Lower lobe of right lung (tissue), 2 donors: ENCODE measurements around the gene BIN1. TPM values are rescaled to one million over a fixed set of nuclear protein-coding genes. Genes with fewer than 3 reads are reported as not detected.

ENCODE experiments used
- ATAC-seq, 2 donors: fragments of 200-7000 bp; cut with Tn5 transposase; one replicate each; pipeline ENCODE4 v1.9.1; 2020 to 2022; ENCODE audit warnings: mild to moderate bottlenecking in 2 of 2, moderate library complexity in 2 of 2
- DNase-seq: peaks from one replicate; pipeline ENCODE4 v3.0.0-alpha.2; 2020
- H3K27ac ChIP-seq: fragments of 200-600 bp; one replicate; pipeline ENCODE4 v1.8.0; 2022
- H3K27me3 ChIP-seq: fragments of 200-600 bp; one replicate; pipeline ENCODE4 v1.8.0; 2022; ENCODE audit warnings: low read depth
- H3K36me3 ChIP-seq: fragments of 200-600 bp; one replicate; pipeline ENCODE4 v1.8.0; 2022; ENCODE audit warnings: mild to moderate bottlenecking
- H3K4me1 ChIP-seq: fragments of 200-600 bp; one replicate; pipeline ENCODE4 v1.8.0; 2022
- H3K4me3 ChIP-seq: fragments of 200-600 bp; one replicate; pipeline ENCODE4 v1.8.0; 2022; ENCODE audit warnings: mild to moderate bottlenecking
- H3K9me3 ChIP-seq: fragments of 200-600 bp; one replicate; pipeline ENCODE4 v1.8.0; 2022
- CTCF ChIP-seq: fragments of 200-600 bp; IDR thresholded peaks from one replicate; pipeline ENCODE4 v1.8.0; 2022; ENCODE audit warnings: antibody characterized with exemption, mild to moderate bottlenecking
- intact Hi-C: fragments of 100-400 bp; cut with DNase I; formaldehyde crosslinking; loops from one replicate; pipeline ENCODE4 v1.11.0; 2022
- long read RNA-seq: library from polyadenylated mRNA; unstranded; transcript quantifications from one replicate; pipeline ENCODE4 v2.0.0, GENCODE V29; 2021
- total RNA-seq: library from RNA; stranded (reverse); fragmentation: NEBNext Ultra II Directional; extraction: Animal tissue kit (Norgen Biotek cat#: 25700); gene quantifications from one replicate; pipeline ENCODE4 v1.2.1, GENCODE V29; 2021
- donor health status: DM: no; HTN: yes; CAD: no; lungs with severe emphysema.

Gene BIN1
- total RNA-seq: 33.9 TPM
- long read RNA-seq, transcript BIN1-204 (13 exons, 2,074 nt): minor isoform, 8 of 93 reads
- long read RNA-seq, transcript BIN1-209 (15 exons, 2,293 nt): major isoform, 29 of 93 reads
- long read RNA-seq, transcript BIN1-211 (14 exons, 2,143 nt): minor isoform, 28 of 93 reads
- long read RNA-seq, partial matches to known transcripts: 16 of 93 reads
- long read RNA-seq, other reads (novel, unspliced or antisense): 10 of 93 reads

GRCh38 chr2:127106991-127107621 lies at the start of gene BIN1:
TSS of gene BIN1 (minus strand) at chr2:127107154. CDS start at chr2:127106943, 211 bp downstream.
- Histone ChIP-seq H3K27ac (peak within 1 kb of the TSS; percentile 82), H3K4me3 (peak within 1 kb of the TSS; percentile 90), H3K4me1 (peaks cover 26% of the 10 kb centered on the region), H3K27me3 (no peaks in the 10 kb centered on the region), H3K36me3 (no peaks in the 10 kb centered on the region), H3K9me3 (no peaks in the 10 kb centered on the region)
- TF ChIP-seq CTCF: no peak
- intact Hi-C loops: no loop called here
- DNase-seq (peak; percentile 94), ATAC-seq (peak; percentile 94)

GRCh38 chr2:127155947-127156346 lies 49.0 kb upstream of the BIN1 start:
- peak; percentile 61 to 68 for ATAC-seq
- Histone ChIP-seq H3K9me3 (no peaks in the 10 kb centered on the region), H3K27me3 (no peaks in the 10 kb centered on the region), H3K4me1 (peaks cover 5% of the 10 kb centered on the region), H3K36me3 (no peaks in the 10 kb centered on the region), H3K27ac (no peak overlapping the region), H3K4me3 (no peak overlapping the region)
- intact Hi-C loops: no loop called here
- no peak for DNase-seq
- no peak for TF ChIP-seq CTCF

- no peaks in the 10 kb centered on the region for H3K36me3 ChIP-seq
- H3K4me1 ChIP-seq: peaks cover 5% of the 10 kb centered on the region
- H3K27ac ChIP-seq: no peak overlapping the region
- intact Hi-C loops: no loop called here
- DNase-seq (no peak), ATAC-seq (no peak)
- TF ChIP-seq CTCF: no peak
- no peak overlapping the region for H3K4me3 ChIP-seq
- H3K9me3 ChIP-seq: no peaks in the 10 kb centered on the region
- H3K27me3 ChIP-seq: no peaks in the 10 kb centered on the region
Measured at GRCh38 chr2:127155028-127155581, 48.2 kb upstream of the BIN1 start.

GRCh38 chr2:127154396-127154795 lies 47.4 kb upstream of the BIN1 start:
- Histone ChIP-seq H3K27ac (no peak overlapping the region), H3K36me3 (no peaks in the 10 kb centered on the region), H3K4me1 (peaks cover 5% of the 10 kb centered on the region), H3K4me3 (no peak overlapping the region), H3K9me3 (no peaks in the 10 kb centered on the region), H3K27me3 (no peaks in the 10 kb centered on the region)
- no peak for ATAC-seq
- no peak for DNase-seq
- intact Hi-C loops: no loop called here
- no peak for TF ChIP-seq CTCF

- Histone ChIP-seq H3K27ac (no peak overlapping the region), H3K4me3 (no peak overlapping the region), H3K4me1 (peaks cover 5% of the 10 kb centered on the region), H3K9me3 (no peaks in the 10 kb centered on the region), H3K27me3 (no peaks in the 10 kb centered on the region), H3K36me3 (no peaks in the 10 kb centered on the region)
- no peak for TF ChIP-seq CTCF
- peak in 1 of 2 donors; percentile 21 for ATAC-seq
- intact Hi-C loops: no loop called here
- DNase-seq: no peak
Measured at GRCh38 chr2:127153691-127154158, 46.8 kb upstream of the BIN1 start.
